HepG2 (cell line): ENCODE measurements around the gene KIAA0319L. TPM values are rescaled to one million over a fixed set of nuclear protein-coding genes. Genes with fewer than 3 reads are reported as not detected.

Experiments used
- CENPT ChIP-seq: sonication (generic); formaldehyde crosslinking; IDR thresholded peaks from 2 replicates; pipeline ENCODE4 v1.8.0; 2022; ENCODE audit warnings: low read depth, mild to moderate bottlenecking, moderate library complexity, missing genetic modification reagents
- CERS6 ChIP-seq: sonication (generic); formaldehyde crosslinking; IDR thresholded peaks from 2 replicates; pipeline ENCODE4 v1.5.0; 2020; ENCODE audit warnings: missing genetic modification reagents
- HNF1A ChIP-seq, 2 experiments: sonication (generic) in 1 of 2; formaldehyde crosslinking in 1 of 2; IDR thresholded peaks; 2 replicates each; pipeline versions ENCODE4 v1.4.0 to v1.6.1; 2016 to 2020; ENCODE audit warnings: borderline replicate concordance in 1 of 2, low read depth in 1 of 2, mild to moderate bottlenecking in 1 of 2, missing genetic modification reagents in 1 of 2
- MTF1 ChIP-seq: sonication (generic); formaldehyde crosslinking; IDR thresholded peaks from 2 replicates; pipeline ENCODE4 v1.5.0; 2020; ENCODE audit warnings: missing genetic modification reagents
- NR1H2 ChIP-seq: sonication (generic); formaldehyde crosslinking; IDR thresholded peaks from 2 replicates; pipeline ENCODE4 v1.8.1; 2022; ENCODE audit warnings: low read depth, missing genetic modification reagents, borderline replicate concordance
- THAP11 ChIP-seq: IDR thresholded peaks from 2 replicates; pipeline ENCODE4 v1.6.1; 2016; ENCODE audit warnings: missing biosample characterization, missing genetic modification reagents
- TP53 ChIP-seq: sonication (generic); formaldehyde crosslinking; conservative IDR thresholded peaks from 2 replicates; pipeline ENCODE4 v1.4.0; 2020; ENCODE audit warnings: missing genetic modification reagents
- ZBTB7A ChIP-seq: sonication (generic); formaldehyde crosslinking; IDR thresholded peaks from 2 replicates; pipeline ENCODE4 v1.8.0; 2022; ENCODE audit warnings: mild to moderate bottlenecking, missing genetic modification reagents
- ZBTB7B ChIP-seq: sonication (generic); formaldehyde crosslinking; IDR thresholded peaks from 2 replicates; pipeline ENCODE4 v1.4.0; 2020; ENCODE audit warnings: missing genetic modification reagents
- ZFP36L2 ChIP-seq: sonication (generic); formaldehyde crosslinking; IDR thresholded peaks from 2 replicates; pipeline ENCODE4 v1.4.0; 2020; ENCODE audit warnings: missing genetic modification reagents
- ZNF207 ChIP-seq: fragments of 450-650 bp; IDR thresholded peaks from 2 replicates; pipeline ENCODE4 v1.6.1; 2016; ENCODE audit warnings: antibody characterized with exemption, borderline replicate concordance
- ZNF264 ChIP-seq: sonication (generic); formaldehyde crosslinking; IDR thresholded peaks from 2 replicates; pipeline ENCODE4 v1.4.0; 2020; ENCODE audit warnings: missing genetic modification reagents
- ZNF652 ChIP-seq: IDR thresholded peaks from 2 replicates; pipeline ENCODE4 v1.6.1; 2016; ENCODE audit warnings: low read depth, borderline replicate concordance
- ZNF713 ChIP-seq: sonication (generic); formaldehyde crosslinking; IDR thresholded peaks from 2 replicates; pipeline ENCODE4 v1.4.0; 2020; ENCODE audit warnings: mild to moderate bottlenecking, missing genetic modification reagents
- polyA plus RNA-seq, 8 experiments: library from polyadenylated mRNA; depleted of rRNA in 3 of 8; stranded (reverse) in 7 of 8; unstranded in 1 of 8; fragments of >200 nt; fragmentation: Illumina TruSeq in 4 of 8; extraction: Trizol in 4 of 8; gene quantifications; 2 replicates each; pipeline versions ENCODE4 v1.2.1 to v1.2.3, GENCODE V29; 2011 to 2016; ENCODE audit warnings: low read depth in 4 of 8, missing spikeins in 1 of 8, mixed read lengths in 1 of 8; ENCODE audit not compliant: insufficient read depth in 1 of 8
- total RNA-seq, 5 experiments: library from RNA; depleted of rRNA; stranded (reverse); fragments of >200 nt; fragmentation: Illumina TruSeq; extraction: Trizol; gene quantifications; 2 replicates each; pipeline ENCODE4 v1.2.3, GENCODE V29; 2016; ENCODE audit warnings: low read depth in 1 of 5
- TF ChIP-seq, protein P1 (sequence below): sonication (generic); formaldehyde crosslinking; IDR thresholded peaks from 2 replicates; pipeline ENCODE4 v1.5.0; 2020; ENCODE audit warnings: missing genetic modification reagents, mild to moderate bottlenecking, borderline replicate concordance
- TF ChIP-seq, protein P2 (sequence below): sonication (generic); formaldehyde crosslinking; IDR thresholded peaks from 2 replicates; pipeline ENCODE4 v1.9.0; 2021; ENCODE audit warnings: mild to moderate bottlenecking, missing genetic modification reagents

Gene KIAA0319L
- total and polyA plus RNA-seq, 2 of the 13 experiments (the other 11 are each of a cell fraction or from before 2014, with no cell fraction given): 33.4 to 82.6 TPM

GRCh38 chr1:35557611-35558373, 589 bp upstream of the KIAA0319L start, which contains the start of gene NCDN (continued):
- no peak for TF ChIP-seq CERS6 (CRISPR knock-in tag)
- TF ChIP-seq ZNF652 (CRISPR knock-in tag): no peak
- TF ChIP-seq, protein P1, sequence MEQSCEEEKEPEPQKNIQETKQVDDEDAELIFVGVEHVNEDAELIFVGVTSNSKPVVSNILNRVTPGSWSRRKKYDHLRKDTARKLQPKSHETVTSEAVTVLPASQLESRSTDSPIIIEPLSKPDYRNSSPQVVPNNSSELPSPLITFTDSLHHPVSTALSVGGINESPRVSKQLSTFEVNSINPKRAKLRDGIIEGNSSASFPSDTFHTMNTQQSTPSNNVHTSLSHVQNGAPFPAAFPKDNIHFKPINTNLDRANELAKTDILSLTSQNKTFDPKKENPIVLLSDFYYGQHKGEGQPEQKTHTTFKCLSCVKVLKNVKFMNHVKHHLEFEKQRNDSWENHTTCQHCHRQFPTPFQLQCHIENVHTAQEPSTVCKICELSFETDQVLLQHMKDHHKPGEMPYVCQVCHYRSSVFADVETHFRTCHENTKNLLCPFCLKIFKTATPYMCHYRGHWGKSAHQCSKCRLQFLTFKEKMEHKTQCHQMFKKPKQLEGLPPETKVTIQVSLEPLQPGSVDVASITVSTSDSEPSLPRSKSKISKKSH (CRISPR knock-in tag): no peak
- no peak for TF ChIP-seq MTF1 (CRISPR knock-in tag)
- peak; percentile 50; the same call in 1 of the 2 replicates for TF ChIP-seq TP53 (CRISPR knock-in tag)
- TF ChIP-seq ZNF713 (CRISPR knock-in tag): no peak
- TF ChIP-seq ZBTB7B (CRISPR knock-in tag): no peak
- no peak for TF ChIP-seq ZNF207
- TF ChIP-seq ZBTB7A: no peak
- TF ChIP-seq THAP11 (CRISPR knock-in tag): peak; percentile 90
- TF ChIP-seq NR1H2 (CRISPR knock-in tag): no peak
- no peak for TF ChIP-seq ZFP36L2
- TF ChIP-seq, protein P2, sequence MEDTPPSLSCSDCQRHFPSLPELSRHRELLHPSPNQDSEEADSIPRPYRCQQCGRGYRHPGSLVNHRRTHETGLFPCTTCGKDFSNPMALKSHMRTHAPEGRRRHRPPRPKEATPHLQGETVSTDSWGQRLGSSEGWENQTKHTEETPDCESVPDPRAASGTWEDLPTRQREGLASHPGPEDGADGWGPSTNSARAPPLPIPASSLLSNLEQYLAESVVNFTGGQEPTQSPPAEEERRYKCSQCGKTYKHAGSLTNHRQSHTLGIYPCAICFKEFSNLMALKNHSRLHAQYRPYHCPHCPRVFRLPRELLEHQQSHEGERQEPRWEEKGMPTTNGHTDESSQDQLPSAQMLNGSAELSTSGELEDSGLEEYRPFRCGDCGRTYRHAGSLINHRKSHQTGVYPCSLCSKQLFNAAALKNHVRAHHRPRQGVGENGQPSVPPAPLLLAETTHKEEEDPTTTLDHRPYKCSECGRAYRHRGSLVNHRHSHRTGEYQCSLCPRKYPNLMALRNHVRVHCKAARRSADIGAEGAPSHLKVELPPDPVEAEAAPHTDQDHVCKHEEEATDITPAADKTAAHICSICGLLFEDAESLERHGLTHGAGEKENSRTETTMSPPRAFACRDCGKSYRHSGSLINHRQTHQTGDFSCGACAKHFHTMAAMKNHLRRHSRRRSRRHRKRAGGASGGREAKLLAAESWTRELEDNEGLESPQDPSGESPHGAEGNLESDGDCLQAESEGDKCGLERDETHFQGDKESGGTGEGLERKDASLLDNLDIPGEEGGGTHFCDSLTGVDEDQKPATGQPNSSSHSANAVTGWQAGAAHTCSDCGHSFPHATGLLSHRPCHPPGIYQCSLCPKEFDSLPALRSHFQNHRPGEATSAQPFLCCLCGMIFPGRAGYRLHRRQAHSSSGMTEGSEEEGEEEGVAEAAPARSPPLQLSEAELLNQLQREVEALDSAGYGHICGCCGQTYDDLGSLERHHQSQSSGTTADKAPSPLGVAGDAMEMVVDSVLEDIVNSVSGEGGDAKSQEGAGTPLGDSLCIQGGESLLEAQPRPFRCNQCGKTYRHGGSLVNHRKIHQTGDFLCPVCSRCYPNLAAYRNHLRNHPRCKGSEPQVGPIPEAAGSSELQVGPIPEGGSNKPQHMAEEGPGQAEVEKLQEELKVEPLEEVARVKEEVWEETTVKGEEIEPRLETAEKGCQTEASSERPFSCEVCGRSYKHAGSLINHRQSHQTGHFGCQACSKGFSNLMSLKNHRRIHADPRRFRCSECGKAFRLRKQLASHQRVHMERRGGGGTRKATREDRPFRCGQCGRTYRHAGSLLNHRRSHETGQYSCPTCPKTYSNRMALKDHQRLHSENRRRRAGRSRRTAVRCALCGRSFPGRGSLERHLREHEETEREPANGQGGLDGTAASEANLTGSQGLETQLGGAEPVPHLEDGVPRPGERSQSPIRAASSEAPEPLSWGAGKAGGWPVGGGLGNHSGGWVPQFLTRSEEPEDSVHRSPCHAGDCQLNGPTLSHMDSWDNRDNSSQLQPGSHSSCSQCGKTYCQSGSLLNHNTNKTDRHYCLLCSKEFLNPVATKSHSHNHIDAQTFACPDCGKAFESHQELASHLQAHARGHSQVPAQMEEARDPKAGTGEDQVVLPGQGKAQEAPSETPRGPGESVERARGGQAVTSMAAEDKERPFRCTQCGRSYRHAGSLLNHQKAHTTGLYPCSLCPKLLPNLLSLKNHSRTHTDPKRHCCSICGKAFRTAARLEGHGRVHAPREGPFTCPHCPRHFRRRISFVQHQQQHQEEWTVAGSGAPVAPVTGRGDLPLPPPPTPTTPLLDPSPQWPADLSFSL (CRISPR knock-in tag): no peak
- peak; percentile 62; the same call in 1 of the 2 replicates for TF ChIP-seq ZNF264 (CRISPR knock-in tag)
- TF ChIP-seq HNF1A (IDR thresholded peaks at IDR 0.05; ENCODE audit: low read depth): no peak
- peak; percentile 69 for TF ChIP-seq HNF1A (CRISPR knock-in tag; IDR thresholded peaks at IDR 0.05; ENCODE audit: borderline replicate concordance)
- no peak for TF ChIP-seq CENPT (CRISPR knock-in tag)
